Stimulated activated CD8-positive, alpha-beta memory T cell treated with anti-CD3 and anti-CD28 coated beads, Interleukin-15, amount 100 ng/mL, for 1 hour (primary cell): ENCODE measurements around the gene EBI3.
A peak's percentile ranks its signal among the peaks of the same experiment; 100 is the strongest.
"Not testable (repeated sequence)": the region's sequence is repeated elsewhere in the genome, so short reads cannot be mapped to it uniquely, and the experiment has no call there.

Source experiments
- DNase-seq: peaks from one replicate; pipeline ENCODE4 v3.0.0-alpha.2; 2020; ENCODE audit warnings: low read depth

EBI3 gene

DNA sequence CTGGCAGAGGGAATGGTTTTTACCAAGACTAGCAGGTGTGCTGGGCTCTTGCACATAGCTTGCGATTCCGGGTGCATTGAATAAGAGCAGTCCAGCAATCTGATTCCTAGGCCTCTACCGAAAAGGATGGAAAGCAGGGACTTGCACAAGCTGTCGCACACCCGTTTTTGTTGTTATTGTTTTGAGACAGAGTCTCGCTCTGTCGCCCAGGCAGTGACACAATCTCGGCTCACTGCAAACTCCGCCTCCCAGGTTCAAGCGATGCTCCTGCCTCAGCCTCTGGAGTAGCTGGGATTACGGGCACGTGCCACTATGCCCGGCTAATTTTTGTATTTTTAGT is 5.5 kb downstream of the EBI3 start:
- no peak for DNase-seq

- not testable (repeated sequence) for DNase-seq
Observed at GRCh38 chr19:4237510-4237909, 8.2 kb downstream of the EBI3 start.

DNA sequence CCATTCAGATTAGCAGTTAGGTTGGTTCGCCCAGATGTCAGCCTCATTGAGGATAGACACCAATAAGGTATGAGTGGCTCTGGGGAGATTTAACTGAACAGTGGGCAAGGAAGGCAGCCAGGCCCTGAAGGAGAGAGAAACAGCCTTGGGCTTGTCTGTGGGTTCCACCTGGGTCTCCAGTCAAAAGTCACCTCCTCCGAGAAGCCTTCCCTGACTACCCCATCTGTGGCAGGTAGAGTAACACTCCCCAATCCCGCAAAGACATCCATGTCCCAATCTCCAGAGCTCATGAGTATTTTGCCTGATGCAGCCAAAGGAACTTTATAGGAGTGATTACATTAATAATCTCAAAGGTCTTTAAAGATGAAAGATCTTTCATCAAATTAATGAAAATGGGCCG is 9.5 kb downstream of the EBI3 start:
- no peak for DNase-seq

DNA sequence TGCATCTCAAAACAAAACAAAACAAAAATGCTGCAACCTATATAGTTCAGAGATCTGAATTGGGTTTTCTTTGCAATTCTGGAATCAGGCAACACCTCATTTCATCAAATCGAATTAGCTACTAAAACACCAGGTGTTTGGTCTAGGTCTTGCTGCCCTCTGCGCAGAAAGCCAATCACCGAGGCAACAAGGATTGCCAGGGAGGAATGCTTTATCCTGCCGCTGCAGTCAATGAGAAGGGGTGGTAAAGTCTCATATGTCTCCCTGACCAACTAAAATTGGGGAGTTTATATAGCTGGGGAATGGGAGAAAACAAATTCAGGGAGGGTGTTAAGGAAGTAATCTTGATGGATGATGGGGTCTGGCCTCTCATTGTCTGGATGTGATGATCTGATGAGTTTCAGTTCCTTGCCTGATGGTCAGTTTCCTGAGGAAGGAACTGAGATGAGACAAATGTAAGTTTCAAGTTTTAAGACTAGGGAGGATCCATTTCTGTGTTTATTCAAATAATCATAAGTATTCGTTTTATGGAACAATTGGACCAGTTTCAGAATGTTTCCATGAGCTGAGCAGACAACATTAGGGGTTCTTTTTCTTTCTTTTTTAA is 12.6 kb downstream of the EBI3 start:
- DNase-seq = no peak

DNA sequence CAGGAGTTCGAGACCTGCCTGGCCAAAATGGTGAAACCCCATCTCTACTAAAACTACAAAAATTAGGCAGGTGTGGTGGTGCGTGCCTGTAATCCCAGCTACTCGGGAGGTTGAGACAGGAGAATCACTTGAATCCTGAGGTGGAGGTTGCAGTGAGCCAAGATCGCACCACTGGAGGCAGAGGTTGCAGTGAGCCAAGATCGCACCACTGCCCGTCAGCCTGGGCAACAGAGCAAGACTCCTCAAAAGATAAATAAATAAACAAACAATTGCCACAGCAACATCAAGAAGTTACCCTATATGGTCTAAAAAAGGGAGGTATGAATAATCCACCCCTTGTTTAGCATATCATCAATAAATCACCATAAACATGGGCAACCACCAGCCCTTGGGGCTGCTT is 16.6 kb downstream of the EBI3 start:
- not testable (repeated sequence) for DNase-seq

DNA sequence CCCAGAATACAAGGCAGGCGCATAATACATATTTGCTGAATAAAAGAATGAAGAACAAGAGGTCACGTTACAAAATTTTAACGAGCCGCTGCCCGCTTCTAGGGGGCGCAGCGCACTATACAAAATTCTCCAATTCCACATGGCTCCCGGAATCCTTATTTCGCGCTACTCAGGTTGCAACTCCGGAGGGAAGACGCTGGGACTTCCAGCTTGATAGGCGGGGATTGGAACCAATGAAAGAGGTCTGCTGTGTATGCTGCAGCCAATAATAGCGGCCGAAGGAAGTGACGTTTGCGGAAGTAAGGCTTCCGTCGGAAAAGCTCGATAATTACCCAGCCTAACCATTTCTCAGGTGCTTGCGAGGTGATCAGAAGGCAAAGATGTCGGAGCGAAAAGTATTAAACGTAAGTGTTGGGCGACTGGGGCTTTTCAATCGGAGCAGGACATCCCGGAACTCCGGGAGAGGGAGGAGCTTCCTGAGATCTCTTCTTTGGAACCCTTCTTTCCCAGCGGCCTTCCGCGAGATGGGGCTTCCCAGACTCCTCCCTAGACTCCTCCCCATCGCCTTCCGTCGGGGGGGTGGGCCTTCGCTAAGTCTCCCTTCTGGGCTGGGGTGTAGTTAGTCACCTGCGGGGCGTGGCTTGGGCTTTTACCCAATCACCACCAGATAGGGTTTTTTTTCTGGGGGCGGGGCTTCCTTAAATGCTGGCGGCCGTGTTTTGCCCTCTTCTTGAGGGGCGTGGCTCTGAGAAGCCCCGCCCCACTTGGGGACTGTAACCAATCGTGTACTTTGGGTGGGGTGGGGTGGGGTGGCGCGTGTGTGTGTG is 17.7 kb downstream of the EBI3 start, which contains the start of gene YJU2:
TSS of gene YJU2 (plus strand) at position 314 of the 827 bp plus-strand sequence. CDS start at position 381, 67 bp downstream.
- peak; percentile 97 for DNase-seq

DNA sequence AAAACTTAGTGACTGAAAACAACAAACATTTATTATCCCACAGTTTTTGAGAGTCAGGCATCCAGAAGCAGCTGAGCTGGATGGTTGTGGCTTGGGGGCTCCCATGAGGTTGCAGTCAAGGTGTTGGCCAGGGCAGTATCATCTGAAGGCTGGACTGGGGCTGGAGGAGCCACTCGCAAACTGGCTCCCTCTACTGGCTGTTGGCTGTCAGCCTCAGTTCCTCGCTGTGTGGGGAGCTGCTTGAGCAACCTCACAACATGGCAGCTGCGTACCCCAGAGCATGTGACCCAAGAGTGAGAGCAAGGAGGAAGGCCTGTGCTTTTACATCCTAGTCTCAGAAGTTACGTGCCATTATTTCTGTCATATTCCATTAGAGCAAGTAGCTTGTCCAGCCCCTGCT is 27.2 kb downstream of the EBI3 start:
- DNase-seq = no peak

GRCh38 chr19:4257025-4257424 is 27.7 kb downstream of the EBI3 start:
- DNase-seq = no peak

GRCh38 chr19:4258181-4258580 is 28.9 kb downstream of the EBI3 start:
- DNase-seq = no peak

DNA sequence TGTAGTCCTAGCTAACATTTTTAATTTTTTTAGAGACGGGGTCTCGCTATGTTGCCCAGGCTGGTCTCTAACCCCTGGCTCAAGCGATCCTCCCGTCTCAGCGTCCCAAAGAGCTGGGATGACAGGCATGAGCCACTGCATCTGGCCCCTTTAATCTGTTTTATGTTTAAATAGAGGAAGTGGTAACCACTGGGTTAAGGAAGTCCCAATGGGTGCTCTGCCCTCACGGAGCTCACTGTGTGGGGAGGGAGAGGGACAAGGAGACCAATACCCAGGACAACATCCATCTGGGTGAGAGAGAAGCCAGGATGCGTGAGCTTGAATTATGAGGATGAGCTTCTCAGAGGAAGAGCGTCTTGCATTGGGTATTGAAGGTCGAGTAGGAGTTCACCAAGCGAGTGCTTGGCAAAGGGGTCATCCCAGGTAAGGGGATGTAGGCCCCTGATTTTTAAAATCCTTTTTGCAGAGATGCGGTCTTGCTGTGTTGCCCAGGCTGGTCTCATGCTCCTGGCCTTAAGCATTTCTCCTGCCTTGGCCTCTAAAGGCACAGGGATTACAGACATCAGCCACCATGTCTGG is 31.4 kb downstream of the EBI3 start:
- DNase-seq = no peak

GRCh38 chr19:4264812-4265211 is 35.5 kb downstream of the EBI3 start:
- no peak for DNase-seq

DNA sequence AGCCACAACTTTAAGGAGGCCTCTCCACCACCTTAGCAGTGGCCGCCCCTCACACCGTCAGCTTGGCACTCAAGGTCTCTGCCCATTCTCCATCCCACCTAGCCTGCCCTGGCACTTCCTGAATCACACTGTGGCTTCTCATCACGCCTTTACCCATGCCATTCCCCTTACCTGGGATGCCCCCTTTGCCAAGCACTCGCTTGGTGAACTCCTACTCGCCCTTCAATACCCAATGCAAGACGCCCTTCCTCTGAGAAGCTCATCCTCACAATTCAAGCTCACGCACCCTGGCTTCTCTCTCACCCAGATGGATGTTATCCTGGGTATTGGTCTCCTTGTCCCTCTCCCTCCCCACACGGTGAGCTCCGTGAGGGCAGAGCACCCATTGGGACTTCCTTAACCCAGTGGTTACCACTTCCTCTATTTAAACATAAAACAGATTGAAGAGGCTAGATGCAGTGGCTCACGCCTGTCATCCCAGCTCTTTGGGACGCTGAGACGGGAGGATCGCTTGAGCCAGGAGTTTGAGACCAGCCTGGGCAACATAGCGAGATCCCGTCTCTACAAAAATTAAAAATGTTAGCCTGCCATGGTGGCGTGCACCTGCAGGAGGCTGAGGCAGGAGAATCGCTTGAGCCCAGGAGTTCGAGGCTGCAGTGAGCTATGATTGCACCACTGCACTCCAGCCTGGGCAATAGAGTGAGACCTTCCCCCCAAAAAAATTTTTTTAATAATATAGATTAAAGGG is 37.1 kb downstream of the EBI3 start:
- DNase-seq = no peak

DNA sequence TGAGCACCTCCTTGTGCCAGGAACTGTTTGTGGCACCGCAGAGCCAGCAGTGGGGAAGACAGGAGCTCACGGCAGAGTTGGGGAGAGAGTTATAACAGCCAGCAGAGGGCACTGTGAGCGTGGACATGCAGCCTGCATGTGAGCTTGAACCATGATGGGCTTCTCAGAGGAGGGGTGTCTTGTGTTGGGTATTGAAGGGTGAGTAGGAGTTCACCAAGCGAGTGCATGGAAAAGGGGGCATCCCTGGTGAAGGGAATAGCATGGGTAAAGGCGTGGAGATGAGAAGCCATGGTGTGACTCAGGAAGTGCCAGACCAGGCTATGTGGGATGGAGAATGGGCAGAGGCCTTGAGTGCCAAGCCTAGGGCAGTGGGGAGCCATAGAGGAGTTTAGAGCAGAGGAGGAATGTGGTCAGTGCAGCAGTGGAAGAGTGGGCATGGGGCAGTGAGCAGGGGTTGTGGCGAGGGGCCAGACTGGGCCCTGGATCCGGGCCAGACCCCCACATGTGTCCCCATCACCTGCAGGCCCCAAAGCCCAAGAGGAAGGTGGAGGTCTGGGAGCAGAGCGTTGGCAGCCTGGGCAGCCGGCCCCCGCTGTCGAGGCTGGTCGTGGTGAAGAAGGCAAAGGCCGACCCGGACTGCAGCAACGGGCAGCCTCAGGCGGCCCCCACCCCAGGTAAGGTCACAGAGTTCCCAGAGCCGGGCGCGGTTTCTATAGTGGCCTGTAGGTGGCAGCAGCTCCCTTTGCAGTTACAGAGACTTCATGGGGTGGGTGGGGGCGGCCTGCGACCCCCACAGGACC is 38.0 kb downstream of the EBI3 start:
- peak; percentile 42 for DNase-seq

DNA sequence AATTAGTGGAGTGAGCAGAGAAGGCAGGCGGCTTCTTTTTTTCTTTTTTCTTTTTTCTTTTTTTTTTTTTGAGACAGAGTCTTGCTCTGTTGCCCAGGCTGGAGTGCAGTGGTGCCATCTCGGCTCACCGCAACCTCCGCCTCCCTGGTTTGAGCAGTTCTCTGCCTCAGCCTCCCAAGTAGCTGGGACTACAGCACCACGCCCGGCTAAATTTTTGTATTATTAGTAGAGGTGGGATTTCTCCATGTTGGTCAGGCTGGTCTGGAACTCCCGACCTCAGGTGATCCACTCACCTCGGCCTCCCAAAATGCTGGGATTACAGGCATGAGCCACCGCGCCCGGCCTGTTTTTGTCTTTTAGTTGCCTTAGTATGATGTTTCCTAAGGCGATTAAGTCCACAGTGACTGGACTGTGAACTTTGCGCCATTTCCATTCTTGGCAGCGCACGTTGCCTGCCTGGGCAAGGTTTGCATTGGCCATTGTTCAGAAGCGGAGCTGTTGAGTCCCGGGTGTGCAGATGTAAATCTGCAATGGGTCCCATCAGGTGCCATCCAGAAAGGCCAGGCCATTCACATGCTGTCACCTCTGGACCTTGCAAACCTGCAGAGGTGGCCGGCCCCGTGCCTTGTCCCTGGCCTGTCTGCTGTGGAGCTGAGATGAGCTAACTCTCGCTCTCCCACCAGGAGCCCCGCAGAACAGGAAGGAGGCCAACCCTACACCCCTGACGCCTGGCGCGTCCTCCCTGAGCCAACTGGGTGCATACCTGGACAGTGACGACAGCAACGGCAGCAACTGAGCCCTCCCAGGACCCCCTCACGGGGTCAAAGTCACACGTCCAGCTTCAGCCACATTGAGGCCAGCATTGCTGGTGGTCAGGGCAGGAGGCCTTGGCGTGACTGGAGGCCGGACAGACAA is 38.8 kb downstream of the EBI3 start:
- DNase-seq = no peak

DNA sequence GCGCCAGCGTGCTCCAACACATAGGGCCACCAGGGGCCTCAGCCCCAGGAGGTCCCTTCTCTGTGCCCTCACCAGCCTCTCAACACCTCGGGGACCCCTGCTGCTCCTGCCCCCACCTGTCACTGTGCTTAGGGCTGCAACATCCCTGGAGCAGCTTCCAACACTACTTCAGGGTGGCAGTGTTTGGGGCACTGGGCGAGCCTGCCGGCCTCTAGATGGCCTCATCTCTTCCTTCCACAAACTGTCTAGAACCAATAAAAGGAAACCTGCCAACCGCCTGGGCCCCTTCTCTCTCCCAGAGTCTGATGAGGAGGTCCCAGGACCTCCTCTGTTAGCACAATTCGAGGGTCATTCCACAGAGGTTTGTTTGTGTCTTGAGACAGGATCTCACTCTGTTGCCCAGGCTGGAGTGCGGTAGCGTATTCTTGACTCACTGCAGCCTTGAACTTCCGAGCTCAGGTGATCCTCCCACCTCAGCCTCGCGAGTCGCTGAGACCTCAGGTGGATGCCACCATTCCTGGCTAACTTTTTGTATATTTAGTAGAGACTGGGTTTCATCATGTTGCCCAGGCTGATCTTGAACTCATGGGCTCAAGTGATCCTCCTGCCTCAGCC is 39.6 kb downstream of the EBI3 start:
- DNase-seq = no peak

DNA sequence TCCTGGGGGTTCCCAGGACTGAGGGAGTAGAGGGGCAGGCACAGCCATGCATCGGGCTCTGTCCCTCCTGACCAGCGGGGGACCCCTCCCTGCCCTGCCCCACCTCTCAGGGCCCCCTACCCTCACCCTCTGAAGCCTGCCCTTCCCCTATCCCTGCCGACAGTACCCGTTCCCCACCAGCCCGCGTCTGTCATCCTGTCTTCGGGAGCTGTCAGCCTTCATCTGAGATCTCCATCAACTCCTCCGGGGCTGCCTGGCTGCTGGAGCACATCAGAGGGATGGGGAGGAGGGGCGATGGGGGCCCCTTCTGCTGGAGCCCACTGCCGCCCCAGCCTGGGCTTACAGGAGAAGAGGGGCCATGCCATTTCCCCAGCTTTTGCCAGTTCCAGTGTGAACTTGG is 43.6 kb downstream of the EBI3 start:
- no peak for DNase-seq

GRCh38 chr19:4274321-4274686 is 45.0 kb downstream of the EBI3 start:
- DNase-seq = not testable (repeated sequence)

DNA sequence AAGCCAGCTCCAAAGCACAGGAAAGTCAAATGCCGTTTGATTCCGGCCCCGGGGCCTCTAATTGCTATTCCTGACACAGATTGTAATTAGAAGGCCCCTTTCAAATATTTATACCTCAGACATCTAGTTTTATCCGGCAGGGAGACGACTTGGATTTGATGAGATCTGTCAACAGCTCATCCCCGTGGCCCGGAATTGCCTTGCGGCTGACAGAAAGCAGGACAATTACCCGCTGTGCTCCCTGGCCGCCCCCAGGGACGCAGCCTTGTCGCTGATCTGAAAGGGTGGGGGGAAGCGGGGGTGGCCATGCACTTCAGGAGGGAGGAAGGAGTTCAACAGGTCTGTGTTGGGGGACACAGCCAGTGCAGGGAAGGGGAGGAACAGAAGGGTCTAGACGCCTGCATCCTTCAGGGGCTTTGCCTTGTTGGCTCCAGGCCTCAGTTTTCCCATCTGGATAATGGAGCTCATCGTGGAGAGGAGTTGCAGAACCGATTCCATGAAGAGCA is 47.9 kb downstream of the EBI3 start:
- no peak for DNase-seq

DNA sequence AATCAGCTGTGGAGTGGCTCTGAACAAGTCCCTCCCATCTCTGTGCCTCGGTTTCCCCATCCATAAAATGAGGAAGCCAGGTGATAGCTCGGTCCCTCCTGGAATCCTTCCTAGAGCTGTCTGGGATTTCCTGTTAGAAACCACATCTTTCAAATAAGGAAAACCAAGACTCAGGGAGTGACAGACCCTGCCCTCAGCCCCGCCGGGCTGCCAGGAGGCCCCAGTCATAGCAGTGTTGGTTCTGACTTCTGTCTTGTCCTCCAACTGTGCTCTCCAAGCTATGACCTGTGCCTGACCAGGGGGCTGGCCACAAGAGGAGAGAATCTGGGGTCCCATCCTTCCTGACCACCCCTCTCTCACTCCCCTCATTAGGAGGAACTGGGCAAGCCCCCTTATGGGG is 48.7 kb downstream of the EBI3 start:
- DNase-seq = no peak
